H1 (cell line): ENCODE results near the gene EML4. TPM values are rescaled to one million over a fixed set of nuclear protein-coding genes. Genes with fewer than 3 reads are reported as not detected.
A peak's percentile ranks its signal among the peaks of the same experiment; 100 is the strongest.

Source experiments
- CTCF ChIA-PET: fragments of 300-600 bp; sonication (Branson Sonifier 250); formaldehyde crosslinking; loops from one replicate; lab custom pipeline; 2021; ENCODE audit not compliant: partially characterized antibody; lab: Charles Lee
- POLR2A ChIA-PET: fragments of 300-600 bp; sonication (Branson Sonifier 250); formaldehyde crosslinking; loops from one replicate; lab custom pipeline; 2021; ENCODE audit warnings: inconsistent platforms; ENCODE audit not compliant: partially characterized antibody; lab: Charles Lee
- DNase-seq, 2 experiments: peaks; one replicate each; pipeline versions ENCODE4 v3.0.0 to v3.0.0-alpha.2; 2010 to 2022; ENCODE audit warnings: low spot score in 2 of 2, low read depth in 1 of 2, mixed read lengths in 1 of 2
- FAIRE-seq: peaks from 2 replicates; lab custom pipeline; 2011; peaks lifted over from hg19 to GRCh38; lab: Jason Lieb, UNC
- H2AFZ ChIP-seq: 2 replicates; pipeline ENCODE4 v1.8.1; 2012; ENCODE audit warnings: low read length, inconsistent platforms
- H2AK5ac ChIP-seq: 2 replicates; pipeline ENCODE4 v1.6.1; 2013; ENCODE audit warnings: low read depth, low read length
- H2BK120ac ChIP-seq: replicated peaks from 2 replicates; pipeline ENCODE3; 2013; ENCODE audit warnings: low read depth, low read length, inconsistent platforms
- H2BK12ac ChIP-seq: 2 replicates; pipeline ENCODE4 v1.6.1; 2013; ENCODE audit warnings: low read depth, low read length
- H2BK15ac ChIP-seq: 2 replicates; pipeline ENCODE4 v1.6.1; 2013; ENCODE audit warnings: low read length
- H2BK20ac ChIP-seq: 2 replicates; pipeline ENCODE4 v1.6.1; 2013; ENCODE audit warnings: low read length
- H2BK5ac ChIP-seq: 2 replicates; pipeline ENCODE4 v1.6.1; 2013; ENCODE audit warnings: low read depth, low read length
- H3K14ac ChIP-seq: 2 replicates; pipeline ENCODE4 v1.6.1; 2013; ENCODE audit warnings: inconsistent platforms; ENCODE audit not compliant: insufficient read length
- H3K18ac ChIP-seq: 2 replicates; pipeline ENCODE4 v1.6.1; 2013; ENCODE audit warnings: low read length; ENCODE audit errors: extremely low read depth
- H3K23ac ChIP-seq: 2 replicates; pipeline ENCODE4 v1.6.1; 2013; ENCODE audit warnings: inconsistent platforms; ENCODE audit not compliant: insufficient read length
- H3K23me2 ChIP-seq: 2 replicates; pipeline ENCODE4 v1.6.1; 2013; ENCODE audit warnings: low read depth, low read length
- H3K27ac ChIP-seq: 2 replicates; pipeline ENCODE4 v1.6.1; 2011; ENCODE audit warnings: low read depth, low read length, inconsistent platforms
- H3K27me3 ChIP-seq, 4 experiments: replicated peaks in 1 of 4; 1 replicate in 1 of 4; 2 replicates in 3 of 4; pipeline versions ENCODE4 v1.6.1 to v1.8.1; 2011 to 2013; ENCODE audit warnings: low read length in 3 of 4, mild to moderate bottlenecking in 3 of 4, inconsistent platforms in 2 of 4, mixed read lengths in 2 of 4, moderate library complexity in 1 of 4; ENCODE audit not compliant: control insufficient read depth in 3 of 4, insufficient read depth in 3 of 4; ENCODE audit errors: extremely low read depth in 1 of 4
- H3K36me3 ChIP-seq, 4 experiments: 2 replicates each; pipeline versions ENCODE4 v1.6.1 to v1.8.1; 2011 to 2013; ENCODE audit warnings: mild to moderate bottlenecking in 4 of 4, low read length in 3 of 4, moderate library complexity in 2 of 4, control low read depth in 1 of 4, inconsistent platforms in 1 of 4; ENCODE audit not compliant: insufficient read depth in 4 of 4, control insufficient read depth in 2 of 4
- H3K4ac ChIP-seq: replicated peaks from 2 replicates; pipeline ENCODE3; 2013; ENCODE audit warnings: low read length, low read depth, mixed read lengths, inconsistent platforms; ENCODE audit not compliant: insufficient read length
- H3K4me1 ChIP-seq, 4 experiments: replicated peaks in 1 of 4; 1 replicate in 1 of 4; 2 replicates in 3 of 4; pipeline versions ENCODE4 v1.6.1 to v1.8.1; 2011 to 2013; ENCODE audit warnings: low read length in 3 of 4, inconsistent platforms in 2 of 4, mixed read lengths in 1 of 4; ENCODE audit not compliant: insufficient read depth in 4 of 4, control insufficient read depth in 3 of 4
- H3K4me2 ChIP-seq, 2 experiments: 2 replicates each; pipeline versions ENCODE4 v1.6.1 to v1.8.1; 2011 to 2013; ENCODE audit warnings: low read depth in 2 of 2, low read length in 2 of 2, control low read depth in 1 of 2, inconsistent platforms in 1 of 2, mild to moderate bottlenecking in 1 of 2; ENCODE audit not compliant: insufficient read depth in 1 of 2
- H3K4me3 ChIP-seq, 4 experiments: fragments of 200-600, 300-600 bp in 1 of 4; sonication (generic), shearing (Covaris generic), sonication (Bioruptor Twin) in 1 of 4; 2 replicates each; pipeline versions ENCODE4 v1.5.1 to v1.8.1; 2011 to 2016; ENCODE audit warnings: low read length in 4 of 4, low read depth in 3 of 4, control low read depth in 2 of 4, inconsistent platforms in 2 of 4, mild to moderate bottlenecking in 2 of 4, mixed read lengths in 1 of 4, moderate library complexity in 1 of 4; ENCODE audit not compliant: insufficient read depth in 2 of 4; ENCODE audit errors: extremely low read depth in 1 of 4
- H3K56ac ChIP-seq: replicated peaks from 2 replicates; pipeline ENCODE3; 2013; ENCODE audit warnings: low read depth, mild to moderate bottlenecking, mixed read lengths, low read length, inconsistent platforms; ENCODE audit not compliant: insufficient read length
- H3K79me1 ChIP-seq: 2 replicates; pipeline ENCODE4 v1.6.1; 2013; ENCODE audit warnings: low read depth, low read length, control low read depth
- H3K79me2 ChIP-seq, 2 experiments: 2 replicates each; pipeline versions ENCODE4 v1.6.1 to v1.8.1; 2012 to 2013; ENCODE audit warnings: low read length in 2 of 2, mild to moderate bottlenecking in 2 of 2, inconsistent platforms in 1 of 2; ENCODE audit not compliant: insufficient read depth in 2 of 2, control insufficient read depth in 1 of 2
- H3K9ac ChIP-seq, 4 experiments: replicated peaks in 1 of 4; 1 replicate in 1 of 4; 2 replicates in 3 of 4; pipeline versions ENCODE4 v1.6.1 to v1.8.1; 2011 to 2013; ENCODE audit warnings: low read depth in 3 of 4, low read length in 3 of 4, control low read depth in 2 of 4, mild to moderate bottlenecking in 2 of 4, moderate library complexity in 2 of 4, inconsistent platforms in 1 of 4; ENCODE audit errors: extremely low read depth in 1 of 4
- H3K9me3 ChIP-seq, 2 experiments: 2 replicates each; pipeline versions ENCODE4 v1.6.1 to v1.8.1; 2012 to 2013; ENCODE audit warnings: mild to moderate bottlenecking in 2 of 2, moderate library complexity in 2 of 2, control low read depth in 1 of 2, inconsistent platforms in 1 of 2, low read depth in 1 of 2, low read length in 1 of 2, mixed read lengths in 1 of 2; ENCODE audit not compliant: insufficient read depth in 2 of 2
- H4K20me1 ChIP-seq, 2 experiments: replicated peaks in 1 of 2; 2 replicates each; pipeline versions ENCODE3 to v1.8.1; 2011 to 2013; ENCODE audit warnings: inconsistent platforms in 2 of 2, low read length in 2 of 2, mild to moderate bottlenecking in 1 of 2; ENCODE audit not compliant: insufficient read depth in 2 of 2, control insufficient read depth in 1 of 2
- H4K5ac ChIP-seq: 2 replicates; pipeline ENCODE4 v1.6.1; 2013; ENCODE audit warnings: low read length, low read depth, mixed read lengths, inconsistent platforms; ENCODE audit not compliant: insufficient read length
- H4K8ac ChIP-seq: 2 replicates; pipeline ENCODE4 v1.8.0; 2013; ENCODE audit warnings: mild to moderate bottlenecking, moderate library complexity, low read length, inconsistent platforms; ENCODE audit not compliant: insufficient read depth; ENCODE audit errors: extremely low read depth
- H4K91ac ChIP-seq: replicated peaks from 2 replicates; pipeline ENCODE3; 2013; ENCODE audit warnings: low read length, mixed read lengths, inconsistent platforms; ENCODE audit not compliant: insufficient read length
- CBX5 ChIP-seq: fragments of 300-800, 300-1000 bp; sonication (generic); IDR thresholded peaks from 2 replicates; pipeline ENCODE4 v1.7.1; 2016; ENCODE audit warnings: antibody characterized with exemption, low read length, low read depth
- CBX8 ChIP-seq: fragments of 300-800, 300-1000 bp; sonication (generic); IDR thresholded peaks from 2 replicates; pipeline ENCODE4 v1.7.1; 2016; ENCODE audit warnings: low read depth, low read length, borderline replicate concordance
- EZH2 ChIP-seq: fragments of 200-600 bp; sonication (generic); IDR thresholded peaks from 2 replicates; pipeline ENCODE4 v1.7.1; 2012; ENCODE audit warnings: low read depth, mild to moderate bottlenecking, moderate library complexity, low read length, inconsistent platforms; ENCODE audit not compliant: severe bottlenecking
- GABPA ChIP-seq: IDR thresholded peaks from 2 replicates; pipeline ENCODE4 v1.6.1; 2011; ENCODE audit warnings: mild to moderate bottlenecking, low read length, moderate library complexity, borderline replicate concordance; ENCODE audit not compliant: insufficient read depth
- GTF2F1 ChIP-seq: IDR thresholded peaks from 2 replicates; pipeline ENCODE4 v1.6.1; 2012; ENCODE audit warnings: low read depth, low read length, improper control_type of control experiment, borderline replicate concordance
- JUND ChIP-seq: IDR thresholded peaks from 2 replicates; pipeline ENCODE4 v1.6.1; 2011; ENCODE audit warnings: mild to moderate bottlenecking, improper control_type of control experiment, low read length
- RAD21 ChIP-seq, 2 experiments: IDR thresholded peaks in 1 of 2; conservative IDR thresholded peaks in 1 of 2; 2 replicates each; pipeline ENCODE4 v1.6.1; 2011; ENCODE audit warnings: low read depth in 2 of 2, low read length in 2 of 2, improper control_type of control experiment in 1 of 2, inconsistent platforms in 1 of 2, mild to moderate bottlenecking in 1 of 2, moderate library complexity in 1 of 2
- RBBP5 ChIP-seq: IDR thresholded peaks from 2 replicates; pipeline ENCODE4 v1.7.1; 2012; ENCODE audit warnings: low read depth, mild to moderate bottlenecking, inconsistent platforms, low read length, moderate library complexity, borderline replicate concordance
- RXRA ChIP-seq: IDR thresholded peaks from 2 replicates; pipeline ENCODE4 v1.6.1; 2011; ENCODE audit warnings: low read depth, mild to moderate bottlenecking, low read length, moderate library complexity; ENCODE audit not compliant: insufficient read depth
- TCF12 ChIP-seq: IDR thresholded peaks from 2 replicates; pipeline ENCODE4 v1.6.1; 2011; ENCODE audit warnings: low read depth, mild to moderate bottlenecking, low read length
- TEAD4 ChIP-seq: IDR thresholded peaks from 2 replicates; pipeline ENCODE4 v1.6.1; 2012; ENCODE audit warnings: low read depth, low read length, inconsistent platforms, mixed read lengths
- WGBS, 2 experiments: shearing (Covaris generic) in 1 of 2; methylation state at CpG; one replicate each; pipeline versions ENCODE4 v1.1.6 to v1.1.7; 2013 to 2015; ENCODE audit warnings: low lambda C conversion rate in 2 of 2, mixed read lengths in 2 of 2, inconsistent platforms in 1 of 2, low coverage in 1 of 2, missing lambda C conversion rate in 1 of 2; ENCODE audit not compliant: insufficient replicate concordance in 2 of 2, insufficient coverage in 1 of 2, insufficient read length in 1 of 2; ENCODE audit errors: extremely low coverage in 1 of 2, missing lambda C conversion rate in 1 of 2; 5-methylcytosine and 5-hydroxymethylcytosine counted together
- polyA plus RNA-seq, 7 experiments: library from polyadenylated mRNA; depleted of rRNA in 3 of 7; stranded (reverse) in 5 of 7; unstranded in 2 of 7; fragments of >200 nt in 5 of 7; fragments of 200-250 nt in 2 of 7; gene quantifications; 1 replicate in 5 of 7; 2 replicates in 1 of 7; 4 replicates in 1 of 7; pipeline versions ENCODE4 v1.2.1 to v1.2.3, GENCODE V29; 2011 to 2013; ENCODE audit warnings: missing spikeins in 2 of 7, mixed read lengths in 2 of 7
- total RNA-seq: library from RNA; stranded (reverse); fragmentation: NEBNext Ultra II Directional; extraction: Animal tissue kit (Norgen Biotek cat#: 25700); gene quantifications from 2 replicates; pipeline ENCODE4 v1.2.1, GENCODE V29; 2021
- TF ChIP-seq, protein P1 (sequence below): IDR thresholded peaks from 2 replicates; pipeline ENCODE4 v1.6.1; 2011; ENCODE audit warnings: low read depth, mild to moderate bottlenecking, low read length; ENCODE audit not compliant: insufficient read depth

EML4 gene
- total and polyA plus RNA-seq, 2 of the 8 experiments (the other 6 are each of a cell fraction or from before 2014, with no cell fraction given), result 50.1 to 104 TPM

DNA sequence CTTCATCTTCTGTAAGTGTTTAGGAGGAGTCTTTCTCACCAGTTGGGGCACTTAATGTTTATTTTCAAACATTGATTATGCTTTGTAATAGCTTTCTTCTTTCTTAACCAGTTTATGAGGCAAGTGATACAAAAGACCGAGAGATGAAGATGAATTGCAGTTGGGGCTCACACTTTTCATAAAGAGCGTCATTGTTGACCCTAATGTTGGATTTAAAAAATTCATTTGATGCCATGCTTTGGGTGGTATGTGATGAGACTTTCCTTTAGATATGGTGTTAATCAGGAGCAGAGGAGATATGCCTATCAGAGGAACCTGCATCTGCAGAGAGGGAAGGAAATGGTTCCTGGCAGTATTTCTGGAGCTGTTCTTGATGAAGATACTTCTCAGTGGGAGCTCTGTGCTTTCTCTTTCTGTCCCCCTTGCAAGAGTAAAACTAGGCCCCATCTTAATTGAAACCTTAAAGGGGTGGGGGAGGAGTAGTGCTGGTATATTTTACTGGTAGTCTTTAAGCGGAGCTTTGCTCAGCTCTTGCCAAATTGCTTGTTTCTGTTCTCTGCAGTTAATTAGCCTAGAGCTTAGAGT, 2.3 kb downstream of the EML4 start:
- Histone ChIP-seq H2BK15ac (no peak overlapping the region), H2BK20ac (no peak overlapping the region), H4K8ac (no peak overlapping the region), H3K27ac (no peak overlapping the region), H3K4ac (peak overlapping the region; percentile 81), H3K4me2 (peak overlapping the region; percentile 81 to 97), H2AK5ac (no peak overlapping the region), H4K5ac (no peak overlapping the region), H3K27me3 (no peaks in the 10 kb centered on the region; a peak in 1 of 7 replicates), H3K4me3 (peak overlapping the region; percentile 4 to 93 (median 50); a peak in 5 of 8 replicates), H3K9ac (no peak overlapping the region), H3K79me1 (no peaks in the 10 kb centered on the region; the same call in 1 of the 2 replicates), H3K56ac (no peak overlapping the region), H3K36me3 (no peaks in the 10 kb centered on the region), H3K79me2 (peaks cover 6 to 71% of the 10 kb centered on the region in 2 experiments), H3K9me3 (no peaks in the 10 kb centered on the region), H2AFZ (no peak overlapping the region), H3K23me2 (no peaks in the 10 kb centered on the region), H3K23ac (no peak overlapping the region), H2BK120ac (no peak overlapping the region), H4K20me1 (no peaks in the 10 kb centered on the region), H2BK12ac (no peak overlapping the region), H2BK5ac (no peak overlapping the region), H3K4me1 (peaks cover 0 to 4% (median 2%) of the 10 kb centered on the region in 4 experiments; a peak in 4 of 7 replicates), H4K91ac (no peak overlapping the region), H3K18ac (no peak overlapping the region), H3K14ac (no peak overlapping the region)
- WGBS, 2 experiments, result 75% methylated on average over 3 of the region's 3 CpGs; no CpG with 5 or more reads in 1 of the 2 experiments
- CTCF ChIA-PET, result interaction anchor here (0.6 to 3.5 kb wide), 6 partner anchors 11 to 94 kb away, joined by 3 to 19 read pairs (median 4); no protein-coding TSS in a partner anchor
- no peak for DNase-seq
- no peak for FAIRE-seq
- POLR2A ChIA-PET, result interaction anchor here (0.6 to 2.8 kb wide), 10 partner anchors 8 to 339 kb away, joined by 3 to 10 read pairs (median 4); no protein-coding TSS in a partner anchor
- TF ChIP-seq EZH2 (no peak), RXRA (no peak), TCF12 (no peak), GABPA (no peak), TEAD4 (no peak), JUND (no peak), GTF2F1 (no peak), RAD21 (IDR thresholded peaks at IDR 0.05 in 1 of 2, conservative IDR thresholded peaks at IDR 0.05 in 1 of 2; ENCODE audit: low read depth in 2 of 2, low read length in 2 of 2) (no peak), CBX5 (no peak), RBBP5 (no peak), CBX8 (no peak)
- TF ChIP-seq, protein P1, sequence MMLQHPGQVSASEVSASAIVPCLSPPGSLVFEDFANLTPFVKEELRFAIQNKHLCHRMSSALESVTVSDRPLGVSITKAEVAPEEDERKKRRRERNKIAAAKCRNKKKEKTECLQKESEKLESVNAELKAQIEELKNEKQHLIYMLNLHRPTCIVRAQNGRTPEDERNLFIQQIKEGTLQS, result no peak
